Measurements from ENCODE around the gene COLEC11.

- TF ChIP-seq CTCF (IDR thresholded peaks at IDR 0.05): no peak
- no peak for TF ChIP-seq SREBF2 (IDR thresholded peaks at IDR 0.05)
- TF ChIP-seq NR3C1 (IDR thresholded peaks at IDR 0.05): no peak
- TF ChIP-seq RAD21 (conservative IDR thresholded peaks at IDR 0.05 in 1 of 2, IDR thresholded peaks at IDR 0.05 in 1 of 2): no peak
Measured at GRCh38 chr2:3606370-3607201, 11.7 kb downstream of the COLEC11 start.
